Vagina (tissue), 2 donors: ENCODE data around the gene NMT1. TPM values are rescaled to one million over a fixed set of nuclear protein-coding genes. Genes with fewer than 3 reads are reported as not detected.

Experiments
- DNase-seq, 2 donors: peaks; one replicate each; pipeline ENCODE4 v3.0.0-alpha.2; 2017; ENCODE audit errors: extremely low spot score in 2 of 2
- H3K27ac ChIP-seq: fragments of 200-600 bp; sonication (generic); one replicate; pipeline ENCODE4 v1.5.1; 2019
- H3K27me3 ChIP-seq: fragments of 200-600 bp; sonication (generic); one replicate; pipeline ENCODE4 v1.5.1; 2019
- H3K36me3 ChIP-seq, 2 donors: fragments of 200-600 bp; sonication (generic); one replicate each; pipeline ENCODE4 v1.5.1; 2017 to 2019
- H3K4me1 ChIP-seq: fragments of 200-600 bp; sonication (generic); one replicate; pipeline ENCODE4 v1.5.1; 2019
- H3K4me3 ChIP-seq, 2 donors: fragments of 200-600 bp; sonication (generic); 1 replicate in 1 of 2; 2 replicates in 1 of 2; pipeline ENCODE4 v1.5.1; 2016 to 2019
- H3K9me3 ChIP-seq: fragments of 200-600 bp; sonication (generic); one replicate; pipeline ENCODE4 v1.5.1; 2019
- POLR2A ChIP-seq, 2 donors: fragments of 450-650 bp; IDR thresholded peaks; one replicate each; pipeline ENCODE4 v1.6.1; 2017; ENCODE audit warnings: antibody characterized with exemption in 2 of 2, mild to moderate bottlenecking in 2 of 2, moderate library complexity in 2 of 2
- POLR2AphosphoS5 ChIP-seq, 2 donors: sonication (generic); formaldehyde crosslinking; IDR thresholded peaks; one replicate each; pipeline ENCODE4 v1.9.0; 2017; ENCODE audit warnings: antibody characterized with exemption in 2 of 2, mild to moderate bottlenecking in 2 of 2, low read depth in 1 of 2; ENCODE audit not compliant: insufficient read depth in 1 of 2
- intact Hi-C: fragments of 100-400 bp; cut with DNase I; formaldehyde crosslinking; loops from one replicate; pipeline ENCODE4 v1.15.1; 2023
- total RNA-seq: library from RNA; depleted of rRNA; stranded (reverse); fragments of >200 nt; gene quantifications from one replicate; pipeline ENCODE4 v1.2.3, GENCODE V29; 2016
- TF ChIP-seq, protein P1 (sequence below), 3 experiments: fragments of 450-650 bp in 2 of 3; fragments of 200-600 bp in 1 of 3; sonication (generic) in 1 of 3; IDR thresholded peaks; one replicate each; pipeline ENCODE4 v1.5.1; 2017 to 2019; ENCODE audit warnings: antibody characterized with exemption in 3 of 3, mild to moderate bottlenecking in 2 of 3, moderate library complexity in 2 of 3

Gene NMT1
- total RNA-seq, 1 donor from 2014 or later = 49.4 TPM

DNA sequence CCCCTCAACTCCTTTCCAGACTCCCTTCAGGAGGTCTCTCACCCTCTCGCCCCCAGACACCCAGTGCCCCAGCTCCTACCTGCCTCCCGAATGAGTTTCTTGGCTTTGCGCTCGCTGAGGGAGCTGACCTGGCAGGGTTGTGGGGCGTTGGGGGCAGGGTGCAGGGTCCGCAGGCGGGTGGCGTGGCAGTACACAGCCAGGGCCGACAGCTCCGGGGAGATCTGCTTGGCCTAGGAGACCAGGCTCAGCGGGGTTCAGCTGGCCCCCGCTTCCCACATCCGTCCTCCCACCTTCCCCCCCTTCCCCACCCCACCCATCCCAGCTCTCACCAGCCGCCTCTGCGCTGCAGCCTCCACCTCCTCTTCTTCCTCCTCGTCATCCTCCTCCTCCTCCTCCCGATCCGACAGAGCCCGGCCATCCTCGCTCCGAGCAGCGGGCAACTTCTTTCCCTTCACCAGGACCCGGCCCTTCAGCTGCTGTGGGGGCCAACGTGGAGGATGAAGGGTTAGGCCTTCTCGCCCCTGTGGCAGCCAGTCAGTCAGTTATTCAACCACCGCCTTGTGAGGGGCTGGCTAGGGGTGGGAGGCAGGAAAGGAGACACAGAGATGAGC, 54.0 kb downstream of the NMT1 start:
- peaks cover 0 to 21% of the 10 kb centered on the region in 2 donors for H3K36me3 ChIP-seq
- no peak overlapping the region for H3K4me3 ChIP-seq
- intact Hi-C loops = no loop called here
- H3K9me3 ChIP-seq = no peaks in the 10 kb centered on the region
- no peak for DNase-seq
- peaks cover 19% of the 10 kb centered on the region for H3K4me1 ChIP-seq
- H3K27ac ChIP-seq = no peak overlapping the region
- H3K27me3 ChIP-seq = no peaks in the 10 kb centered on the region
- TF ChIP-seq POLR2AphosphoS5 (IDR thresholded peaks at IDR 0.05; ENCODE audit: insufficient read depth in 1 of 2, low read depth in 1 of 2) (no peak), POLR2A (IDR thresholded peaks at IDR 0.05) (no peak)
- TF ChIP-seq, protein P1, sequence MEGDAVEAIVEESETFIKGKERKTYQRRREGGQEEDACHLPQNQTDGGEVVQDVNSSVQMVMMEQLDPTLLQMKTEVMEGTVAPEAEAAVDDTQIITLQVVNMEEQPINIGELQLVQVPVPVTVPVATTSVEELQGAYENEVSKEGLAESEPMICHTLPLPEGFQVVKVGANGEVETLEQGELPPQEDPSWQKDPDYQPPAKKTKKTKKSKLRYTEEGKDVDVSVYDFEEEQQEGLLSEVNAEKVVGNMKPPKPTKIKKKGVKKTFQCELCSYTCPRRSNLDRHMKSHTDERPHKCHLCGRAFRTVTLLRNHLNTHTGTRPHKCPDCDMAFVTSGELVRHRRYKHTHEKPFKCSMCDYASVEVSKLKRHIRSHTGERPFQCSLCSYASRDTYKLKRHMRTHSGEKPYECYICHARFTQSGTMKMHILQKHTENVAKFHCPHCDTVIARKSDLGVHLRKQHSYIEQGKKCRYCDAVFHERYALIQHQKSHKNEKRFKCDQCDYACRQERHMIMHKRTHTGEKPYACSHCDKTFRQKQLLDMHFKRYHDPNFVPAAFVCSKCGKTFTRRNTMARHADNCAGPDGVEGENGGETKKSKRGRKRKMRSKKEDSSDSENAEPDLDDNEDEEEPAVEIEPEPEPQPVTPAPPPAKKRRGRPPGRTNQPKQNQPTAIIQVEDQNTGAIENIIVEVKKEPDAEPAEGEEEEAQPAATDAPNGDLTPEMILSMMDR (IDR thresholded peaks at IDR 0.05) = no peak

DNA sequence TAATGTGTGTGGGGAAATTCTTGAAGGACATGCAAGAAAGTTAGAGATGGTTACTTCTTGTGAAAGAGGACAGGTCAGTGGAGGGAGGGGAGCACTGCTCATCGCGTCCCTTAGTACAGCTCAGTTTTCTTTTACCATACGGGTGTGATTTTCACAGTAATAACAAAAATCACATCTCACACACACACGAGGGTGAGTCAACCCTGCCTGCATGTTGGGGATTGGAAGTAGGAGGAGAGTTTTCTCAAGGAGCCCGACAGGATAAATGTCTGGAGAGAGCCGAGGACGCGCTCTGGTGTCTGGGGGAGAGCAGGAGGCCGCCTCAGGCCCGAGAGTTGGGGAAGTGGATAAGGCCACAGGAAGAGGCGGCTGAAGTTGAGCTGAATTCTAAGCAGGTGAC, 54.8 kb downstream of the NMT1 start:
- Histone ChIP-seq H3K9me3 (no peaks in the 10 kb centered on the region), H3K4me3 (no peak overlapping the region), H3K27ac (no peak overlapping the region), H3K4me1 (peaks cover 13% of the 10 kb centered on the region), H3K36me3 (peaks cover 0 to 21% of the 10 kb centered on the region in 2 donors), H3K27me3 (no peaks in the 10 kb centered on the region)
- no peak for TF ChIP-seq POLR2AphosphoS5 (IDR thresholded peaks at IDR 0.05; ENCODE audit: insufficient read depth in 1 of 2, low read depth in 1 of 2)
- intact Hi-C loops = no loop called here
- no peak for DNase-seq

DNA sequence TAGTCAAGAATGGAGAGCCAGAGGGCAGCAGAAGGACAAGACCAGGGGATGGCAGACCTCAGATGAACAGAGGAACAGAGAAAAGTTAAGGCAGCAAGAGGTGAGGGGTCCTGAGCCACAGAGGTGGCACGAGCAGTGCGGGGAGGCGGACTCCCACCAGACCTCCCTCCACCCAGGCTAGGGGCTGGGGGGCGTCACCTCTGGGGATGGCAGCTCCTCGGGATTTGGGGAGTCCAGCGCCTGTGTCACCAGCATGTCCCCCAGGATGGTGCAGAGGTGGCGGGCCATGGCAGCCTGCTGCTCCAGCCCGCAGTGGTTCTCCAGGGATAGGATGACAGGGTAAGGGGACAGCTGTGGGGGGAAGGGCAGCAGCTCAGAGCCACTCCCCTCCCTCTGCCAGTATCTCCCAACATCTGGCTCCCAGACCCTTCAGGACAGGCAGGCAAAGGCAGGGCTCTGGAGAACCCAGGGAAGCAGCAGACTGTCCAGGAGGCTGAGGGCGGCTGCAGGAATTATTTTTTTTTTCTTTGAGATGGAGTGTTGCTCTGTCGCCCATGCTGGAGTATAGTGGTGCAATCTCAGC, 55.4 kb downstream of the NMT1 start:
- DNase-seq = no peak
- peaks cover 7% of the 10 kb centered on the region for H3K4me1 ChIP-seq
- H3K27ac ChIP-seq = no peak overlapping the region
- intact Hi-C loops = no loop called here
- peaks cover 0 to 21% of the 10 kb centered on the region in 2 donors for H3K36me3 ChIP-seq
- H3K4me3 ChIP-seq = no peak overlapping the region
- H3K9me3 ChIP-seq = no peaks in the 10 kb centered on the region
- no peaks in the 10 kb centered on the region for H3K27me3 ChIP-seq
- TF ChIP-seq, protein P1 (IDR thresholded peaks at IDR 0.05) = no peak
- TF ChIP-seq POLR2A (IDR thresholded peaks at IDR 0.05) = no peak
- no peak for TF ChIP-seq POLR2AphosphoS5 (IDR thresholded peaks at IDR 0.05; ENCODE audit: insufficient read depth in 1 of 2, low read depth in 1 of 2)

DNA sequence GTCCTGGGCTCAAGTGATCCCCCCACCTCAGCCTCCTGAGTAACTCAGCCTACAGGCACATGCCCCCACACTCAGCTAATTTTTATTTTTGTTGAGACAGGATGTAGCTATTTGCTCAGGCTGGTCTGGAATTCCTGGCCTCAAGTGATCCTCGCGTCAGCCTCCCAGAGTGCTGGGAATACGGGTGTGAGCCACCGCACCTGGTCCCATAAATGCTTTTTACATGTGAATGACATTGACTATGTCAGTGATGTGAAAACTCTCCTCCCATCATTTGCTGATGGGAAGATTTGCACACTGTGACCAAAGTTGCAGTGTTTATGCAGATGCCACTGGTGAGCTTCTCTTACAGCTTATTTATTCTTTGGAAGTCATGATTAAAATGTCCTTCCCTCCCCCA, 56.2 kb downstream of the NMT1 start:
- TF ChIP-seq, protein P1 (IDR thresholded peaks at IDR 0.05) = no peak
- no peak for TF ChIP-seq POLR2AphosphoS5 (IDR thresholded peaks at IDR 0.05; ENCODE audit: insufficient read depth in 1 of 2, low read depth in 1 of 2)
- no peak for TF ChIP-seq POLR2A (IDR thresholded peaks at IDR 0.05)
- Histone ChIP-seq H3K27me3 (no peaks in the 10 kb centered on the region), H3K27ac (no peak overlapping the region), H3K36me3 (peaks cover 0 to 21% of the 10 kb centered on the region in 2 donors), H3K4me1 (peaks cover under 1% of the 10 kb centered on the region), H3K9me3 (no peaks in the 10 kb centered on the region), H3K4me3 (no peak overlapping the region)
- DNase-seq = no peak
- intact Hi-C loops = no loop called here

DNA sequence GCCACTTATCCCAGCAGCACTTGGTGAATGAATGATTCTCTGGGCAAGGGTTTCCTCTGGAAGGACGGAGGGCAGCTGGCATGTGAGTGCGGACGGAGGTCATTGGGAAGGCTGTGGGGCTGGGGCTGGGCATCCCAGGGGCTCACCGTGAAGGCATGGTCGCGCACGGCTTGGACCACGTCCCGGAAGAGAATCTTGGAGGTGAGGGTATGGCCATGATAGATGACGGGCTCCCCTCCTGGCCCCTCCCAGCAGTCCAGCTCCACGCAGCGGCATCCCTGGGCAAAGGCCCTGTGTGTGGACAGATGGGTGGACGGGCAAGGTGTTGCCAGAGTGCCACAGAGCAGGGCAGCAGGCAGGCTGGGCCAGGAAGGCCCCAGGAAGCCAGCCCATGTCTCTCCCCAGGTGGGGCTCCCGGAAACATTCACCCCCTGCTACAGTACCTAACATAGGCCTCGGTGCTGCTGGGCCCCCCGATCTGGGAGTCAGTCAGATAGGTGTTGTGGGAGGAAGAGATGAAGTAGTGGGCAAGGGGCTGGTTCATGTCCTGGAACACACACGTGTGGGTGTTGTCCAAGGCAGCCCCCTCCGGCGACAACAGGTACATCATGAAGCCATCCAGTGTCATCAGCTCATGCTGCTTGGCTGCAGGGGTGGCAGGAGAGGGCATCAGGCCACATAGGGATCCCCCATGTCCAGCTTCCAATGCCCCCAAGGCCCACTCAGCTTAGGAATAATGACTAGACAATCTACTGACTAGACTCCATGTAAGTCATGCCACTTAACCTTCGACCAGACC, 56.9 kb downstream of the NMT1 start:
- DNase-seq = no peak
- no peaks in the 10 kb centered on the region for H3K27me3 ChIP-seq
- TF ChIP-seq POLR2A (IDR thresholded peaks at IDR 0.05) (no peak), POLR2AphosphoS5 (IDR thresholded peaks at IDR 0.05; ENCODE audit: insufficient read depth in 1 of 2, low read depth in 1 of 2) (no peak)
- TF ChIP-seq, protein P1 (IDR thresholded peaks at IDR 0.05) = no peak
- H3K4me1 ChIP-seq = peaks cover 8% of the 10 kb centered on the region
- no peak overlapping the region for H3K4me3 ChIP-seq
- H3K27ac ChIP-seq = no peak overlapping the region
- no peaks in the 10 kb centered on the region for H3K9me3 ChIP-seq
- H3K36me3 ChIP-seq = peaks cover 0 to 21% of the 10 kb centered on the region in 2 donors
- intact Hi-C loops = no loop called here
